GM13977 (cell line): ENCODE results near the gene CEBPE.

Experiments used
- DNase-seq: peaks from one replicate; pipeline ENCODE4 v3.0.0; 2012; ENCODE audit warnings: low spot score
- CTCF ChIP-seq: IDR thresholded peaks from 2 replicates; pipeline ENCODE4 v1.5.1; 2012; ENCODE audit warnings: mild to moderate bottlenecking, control low read depth; ENCODE audit not compliant: insufficient read depth; ENCODE audit errors: extremely low read depth, missing control alignments
- in situ Hi-C: fragments of 300-500 bp; cut with MboI; formaldehyde crosslinking; loops from one replicate; pipeline ENCODE4 v1.12.0; 2022; ENCODE audit warnings: low sequenced_read_pairs, low pct_unique_long_range_greater_than_20kb, mixed read lengths, inconsistent platforms; ENCODE audit not compliant: unreplicated experiment

The CEBPE gene

DNA sequence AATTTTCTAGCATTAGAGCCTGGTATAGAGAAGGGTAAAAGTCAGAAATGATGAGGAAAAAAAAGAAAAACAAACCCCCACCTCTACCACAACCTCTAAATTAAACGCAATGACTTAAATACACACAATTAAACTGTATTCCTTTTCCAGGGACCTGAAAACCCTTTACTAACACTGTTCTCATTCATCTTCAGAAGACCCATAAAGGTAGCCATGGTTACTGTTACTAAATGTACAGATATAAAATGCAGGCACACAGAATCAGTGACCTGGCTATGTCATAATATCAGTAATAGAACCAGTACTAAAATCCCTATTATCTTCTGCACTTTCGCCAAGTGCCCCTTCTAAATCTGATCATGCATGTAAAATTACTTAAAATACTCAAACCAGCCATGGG is 25.5 kb downstream of the CEBPE start:
- in situ Hi-C loops: no loop called here
- TF ChIP-seq CTCF: no peak
- no peak for DNase-seq

GRCh38 chr14:23093104-23093503 is 26.0 kb downstream of the CEBPE start:
- in situ Hi-C loops: no loop called here
- no peak for TF ChIP-seq CTCF
- no peak for DNase-seq

DNA sequence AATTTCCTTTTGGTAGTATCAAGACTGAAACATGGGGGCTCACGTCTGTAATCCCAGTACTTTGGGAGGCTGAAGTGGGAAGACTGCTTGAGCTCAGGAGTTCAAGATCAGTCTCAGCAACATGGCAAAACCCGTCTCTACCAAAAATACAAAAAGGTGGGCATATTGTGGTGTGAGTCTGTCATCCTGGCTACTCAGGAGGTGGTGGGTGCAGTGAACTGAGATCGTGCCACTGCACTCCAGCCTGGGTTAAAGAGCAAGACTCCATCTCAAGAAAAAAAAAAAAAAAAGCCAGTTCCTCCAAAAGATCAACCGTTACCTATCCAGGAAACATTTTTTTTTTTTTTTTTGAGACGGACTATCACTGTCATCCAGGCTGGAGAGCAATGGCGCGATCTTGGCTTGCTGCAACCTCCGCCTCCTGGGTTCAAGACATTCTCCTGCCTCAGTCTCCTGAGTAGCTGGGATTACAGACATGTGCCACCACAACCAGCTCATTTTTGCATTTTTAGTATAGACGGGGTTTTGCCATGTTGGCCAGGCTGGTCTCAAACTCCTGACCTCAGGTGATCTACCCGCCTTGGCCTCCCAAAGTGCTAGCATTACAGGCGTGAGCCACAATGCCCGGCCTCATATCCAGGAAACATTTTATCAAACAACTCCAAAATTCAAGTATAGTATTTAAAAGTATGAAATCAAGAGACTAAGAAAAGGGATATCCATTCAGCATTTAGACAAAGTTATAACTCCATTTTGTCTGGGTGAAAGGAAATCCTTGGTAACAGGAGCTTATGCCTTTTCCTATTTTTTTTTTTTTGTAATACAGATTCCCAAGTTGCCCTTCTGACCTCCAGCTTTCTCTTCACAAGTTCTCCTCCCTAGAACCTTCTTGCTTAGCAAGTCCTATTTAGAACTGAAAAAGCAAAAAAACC is 27.5 kb downstream of the CEBPE start:
- no peak for DNase-seq
- TF ChIP-seq CTCF: no peak
- in situ Hi-C loops: no loop called here

DNA sequence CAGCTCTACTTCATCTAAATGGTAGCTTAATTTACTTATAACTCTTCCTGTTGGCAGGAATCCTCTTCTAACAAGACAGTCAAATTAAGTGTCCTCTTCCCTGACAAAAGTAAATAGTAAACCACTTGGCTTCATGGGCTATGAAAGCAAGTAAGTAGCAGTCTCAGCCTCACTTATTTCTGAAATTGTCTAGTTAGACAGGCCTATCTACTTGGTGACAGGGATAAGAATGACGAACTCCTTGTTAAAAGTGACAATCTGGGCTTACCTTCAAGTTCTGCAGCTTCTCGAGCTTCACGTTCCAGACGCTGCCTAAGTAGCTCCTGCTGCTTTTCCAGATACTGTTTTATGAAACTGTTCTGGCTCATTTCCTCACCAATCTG is 28.8 kb downstream of the CEBPE start:
- TF ChIP-seq CTCF: no peak
- in situ Hi-C loops: no loop called here
- DNase-seq: no peak

- no peak for TF ChIP-seq CTCF
- no peak for DNase-seq
- in situ Hi-C loops: no loop called here
These were observed 29.4 kb downstream of the CEBPE start for GRCh38 chr14:23089498-23090253.

DNA sequence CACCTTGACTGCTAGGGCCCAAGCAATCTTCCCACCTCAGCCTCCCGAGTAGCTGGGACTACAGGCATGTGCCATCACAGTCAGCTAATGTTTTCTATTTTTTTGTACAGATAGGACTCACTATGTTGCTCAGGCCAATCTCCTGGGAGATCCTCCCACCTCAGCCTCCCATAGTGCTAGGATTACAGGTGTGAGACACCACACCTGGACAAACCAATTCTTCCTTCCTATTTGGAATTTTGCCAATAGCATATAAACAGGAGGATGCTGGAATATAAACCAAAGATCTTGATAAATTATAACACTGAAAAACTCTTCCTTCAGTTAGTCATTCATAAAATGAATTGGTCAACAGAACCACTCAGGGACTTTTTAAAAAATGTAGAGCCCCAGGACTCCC is 32.5 kb downstream of the CEBPE start:
- no peak for DNase-seq
- TF ChIP-seq CTCF: no peak
- in situ Hi-C loops: no loop called here
